Karpas-422 (cell line): Measurements from ENCODE around the gene SORT1. TPM values are rescaled to one million over a fixed set of nuclear protein-coding genes. Genes with fewer than 3 reads are reported as not detected.
A peak's percentile ranks its signal among the peaks of the same experiment; 100 is the strongest.
"Not testable (repeated sequence)": the region's sequence is repeated elsewhere in the genome, so short reads cannot be mapped to it uniquely, and the experiment has no call there.

Source experiments
- DNase-seq: peaks from one replicate; pipeline ENCODE4 v3.0.0-alpha.2; 2015
- H2AFZ ChIP-seq: fragments of 200-600 bp; sonication (generic); 2 replicates; pipeline ENCODE4 v1.6.1; 2014; ENCODE audit warnings: antibody characterized with exemption, low read length, mixed read lengths
- H3K27ac ChIP-seq: fragments of 200-600 bp; sonication (generic); 2 replicates; pipeline ENCODE4 v1.5.1; 2014; ENCODE audit warnings: mild to moderate bottlenecking, low read length, moderate library complexity
- H3K27me3 ChIP-seq: fragments of 200-600 bp; sonication (generic); 2 replicates; pipeline ENCODE4 v1.6.1; 2014; ENCODE audit warnings: low read length, mixed read lengths
- H3K36me3 ChIP-seq: fragments of 200-600 bp; sonication (generic); 2 replicates; pipeline ENCODE4 v1.6.1; 2014; ENCODE audit warnings: low read length, mixed read lengths; ENCODE audit not compliant: insufficient read depth
- H3K4me1 ChIP-seq: fragments of 200-600 bp; sonication (generic); 2 replicates; pipeline ENCODE4 v1.6.1; 2014; ENCODE audit warnings: mild to moderate bottlenecking, low read length, mixed read lengths
- H3K4me2 ChIP-seq: fragments of 200-600 bp; sonication (generic); 2 replicates; pipeline ENCODE4 v1.6.1; 2014; ENCODE audit warnings: low read length, low read depth, mild to moderate bottlenecking; ENCODE audit not compliant: poor library complexity, severe bottlenecking
- H3K4me3 ChIP-seq: fragments of 200-600 bp; sonication (generic); 2 replicates; pipeline ENCODE4 v1.5.1; 2014; ENCODE audit warnings: mild to moderate bottlenecking, antibody characterized with exemption, low read length, mixed read lengths
- H3K79me2 ChIP-seq: fragments of 200-600 bp; sonication (generic); 2 replicates; pipeline ENCODE4 v1.6.1; 2014; ENCODE audit warnings: mild to moderate bottlenecking, low read length, mixed read lengths
- H3K9ac ChIP-seq: fragments of 200-600 bp; sonication (generic); 2 replicates; pipeline ENCODE4 v1.6.0; 2014; ENCODE audit warnings: low read length
- H3K9me2 ChIP-seq: fragments of 200-600 bp; sonication (generic), shearing (Covaris generic); replicated peaks from 2 replicates; pipeline ENCODE4 v1.6.0; 2014; ENCODE audit warnings: mild to moderate bottlenecking, low read length, moderate library complexity; ENCODE audit not compliant: insufficient read depth
- H3K9me3 ChIP-seq: fragments of 300-700, 200-600 bp; sonication (generic); 2 replicates; pipeline ENCODE4 v1.6.1; 2014; ENCODE audit warnings: low read length, mixed read lengths
- H4K20me1 ChIP-seq: fragments of 200-600 bp; sonication (generic); 2 replicates; pipeline ENCODE4 v1.6.1; 2014; ENCODE audit warnings: mild to moderate bottlenecking, antibody characterized with exemption, low read length, low read depth; ENCODE audit not compliant: insufficient read depth
- total RNA-seq: library from RNA; depleted of rRNA; stranded (reverse); fragments of >200 nt; shearing (Covaris generic); gene quantifications from 2 replicates; pipeline ENCODE4 v1.2.3, GENCODE V29; 2014; ENCODE audit warnings: low replicate concordance; rRNA removed

SORT1 gene
- total RNA-seq: 0.04 TPM in 1 of 2 replicates, not detected in the other

GRCh38 chr1:109397581-109398342, at the start of gene SORT1:
Gene SORT1 (minus strand): TSS chr1:109397918. CDS start chr1:109397892, 26 bp downstream.
- no peak for DNase-seq
- Histone ChIP-seq H4K20me1 (peaks cover 4% of the 10 kb centered on the region; the same call in 1 of the 2 replicates), H2AFZ (no peak within 1 kb of the TSS), H3K27me3 (no peaks in the 10 kb centered on the region), H3K4me2 (peak within 1 kb of the TSS; percentile 27), H3K4me3 (no peak within 1 kb of the TSS), H3K36me3 (peaks cover 8% of the 10 kb centered on the region; the same call in 1 of the 2 replicates), H3K9me2 (no peaks in the 10 kb centered on the region), H3K79me2 (no peaks in the 10 kb centered on the region), H3K4me1 (peaks cover 32% of the 10 kb centered on the region), H3K9ac (no peak within 1 kb of the TSS), H3K27ac (no peak within 1 kb of the TSS), H3K9me3 (no peaks in the 10 kb centered on the region)

DNA sequence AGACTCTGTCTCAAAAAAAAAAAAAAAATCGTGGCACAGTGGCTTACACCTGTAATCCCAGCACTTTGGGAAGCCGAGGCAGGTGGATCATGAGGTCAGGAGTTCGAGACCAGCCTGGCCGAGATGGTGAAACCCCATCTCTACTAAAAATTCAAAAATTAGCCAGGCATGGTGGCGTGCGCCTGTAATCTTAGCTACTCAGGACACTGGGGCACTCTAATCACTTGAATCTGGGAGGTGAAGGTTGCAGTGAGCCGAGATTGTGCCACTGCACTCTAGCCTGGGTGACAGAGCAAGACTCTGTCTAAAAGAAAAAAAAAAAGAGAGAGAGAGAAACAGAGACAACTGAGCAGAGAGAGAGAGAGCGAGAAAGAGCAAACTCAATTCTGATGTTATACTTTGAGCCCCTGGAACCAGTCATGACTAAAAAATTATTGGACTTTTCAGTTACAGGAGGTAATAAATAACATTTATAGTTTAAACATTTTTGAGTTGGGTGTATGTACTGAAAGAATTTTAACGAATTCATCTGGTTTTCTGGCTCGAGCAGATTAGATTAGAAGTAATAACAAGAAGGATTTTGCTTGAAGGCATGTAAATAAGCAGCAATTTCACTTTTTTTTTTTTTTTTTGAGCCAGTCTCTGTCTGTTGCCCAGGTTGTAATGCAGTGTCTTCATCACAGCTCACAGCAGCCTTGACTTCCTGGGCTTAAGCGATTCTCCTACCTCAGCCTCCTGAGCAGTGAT, 48.4 kb upstream of the SORT1 start:
- not testable (repeated sequence) for H2AFZ ChIP-seq, H3K9me2 ChIP-seq, H3K4me3 ChIP-seq, H4K20me1 ChIP-seq, H3K79me2 ChIP-seq, H3K36me3 ChIP-seq, H3K4me2 ChIP-seq, H3K9ac ChIP-seq, H3K27me3 ChIP-seq, DNase-seq, H3K4me1 ChIP-seq, H3K27ac ChIP-seq, H3K9me3 ChIP-seq

DNA sequence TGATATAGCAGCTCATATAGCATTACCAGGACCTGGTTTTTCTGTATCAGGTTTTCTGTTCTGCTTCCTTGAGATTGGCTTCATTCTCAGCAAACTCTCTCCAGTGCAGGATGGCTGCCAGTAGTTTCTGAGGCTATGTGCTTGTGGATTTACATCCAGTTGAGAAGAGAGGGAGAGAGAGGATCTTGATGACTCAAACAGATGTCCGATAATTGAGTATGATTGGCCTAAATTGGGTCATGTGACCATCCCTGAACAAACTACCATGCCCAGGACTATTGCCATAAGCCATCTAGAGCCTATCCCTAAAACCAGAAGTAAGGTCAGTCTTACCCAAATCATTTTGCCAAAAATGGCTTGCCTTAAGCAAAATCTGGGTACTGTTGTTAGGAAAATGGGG, 46.6 kb upstream of the SORT1 start:
- Histone ChIP-seq H3K4me3 (no peak overlapping the region), H3K27ac (no peak overlapping the region), H3K36me3 (no peaks in the 10 kb centered on the region), H3K9ac (no peak overlapping the region), H3K9me3 (no peaks in the 10 kb centered on the region), H3K4me1 (no peaks in the 10 kb centered on the region), H3K27me3 (peaks cover 3% of the 10 kb centered on the region; the same call in 1 of the 2 replicates), H3K4me2 (no peak overlapping the region), H3K9me2 (no peaks in the 10 kb centered on the region), H4K20me1 (no peaks in the 10 kb centered on the region), H3K79me2 (no peaks in the 10 kb centered on the region), H2AFZ (no peak overlapping the region)
- DNase-seq: no peak

DNA sequence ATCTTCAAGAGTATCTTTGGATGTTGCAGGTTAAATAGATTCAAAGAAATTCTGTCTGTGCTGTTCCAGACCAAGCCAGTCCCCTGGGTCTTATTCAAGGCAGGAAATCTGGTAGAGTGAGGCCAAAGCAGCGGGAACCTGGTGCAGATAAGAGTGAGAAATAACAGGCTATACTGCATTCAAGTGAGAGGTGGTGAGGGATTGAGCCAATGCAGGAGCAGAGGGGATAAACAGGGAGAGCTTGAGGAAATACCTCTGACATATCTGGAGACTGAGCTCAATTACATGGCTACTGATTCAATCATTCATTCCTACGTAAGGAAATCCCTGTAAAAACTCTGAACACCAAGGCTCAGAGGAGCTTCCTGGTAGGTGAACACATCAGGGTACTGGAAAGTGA, 45.8 kb upstream of the SORT1 start:
- Histone ChIP-seq H3K9me3 (no peaks in the 10 kb centered on the region), H3K27ac (no peak overlapping the region), H3K4me3 (no peak overlapping the region), H3K4me2 (no peak overlapping the region), H3K9ac (no peak overlapping the region), H3K79me2 (no peaks in the 10 kb centered on the region), H4K20me1 (no peaks in the 10 kb centered on the region), H2AFZ (no peak overlapping the region), H3K36me3 (no peaks in the 10 kb centered on the region), H3K9me2 (no peaks in the 10 kb centered on the region), H3K4me1 (no peaks in the 10 kb centered on the region), H3K27me3 (peaks cover 3% of the 10 kb centered on the region; the same call in 1 of the 2 replicates)
- DNase-seq: no peak

DNA sequence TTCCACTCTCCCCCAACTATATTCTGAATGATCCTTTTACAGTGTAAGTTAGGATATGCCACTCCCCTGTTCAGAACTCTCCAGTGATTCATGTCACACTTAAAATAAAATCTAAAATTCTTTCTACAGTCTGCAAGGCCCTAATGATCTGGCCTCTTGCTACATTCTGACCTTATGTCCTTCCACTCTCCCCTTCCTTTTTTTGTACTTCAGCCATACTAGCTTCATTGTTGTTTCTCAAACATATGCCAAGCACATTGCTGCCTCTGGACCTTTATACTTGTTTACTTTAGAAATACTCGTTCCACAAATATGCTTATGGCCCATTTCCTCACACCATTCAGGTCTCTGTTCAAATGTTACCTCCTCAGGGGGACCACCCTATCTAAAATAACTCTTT, 43.4 kb upstream of the SORT1 start:
- Histone ChIP-seq H3K27ac (no peak overlapping the region), H4K20me1 (no peaks in the 10 kb centered on the region), H3K9me3 (no peaks in the 10 kb centered on the region), H3K9ac (no peak overlapping the region), H3K27me3 (peaks cover 3% of the 10 kb centered on the region; the same call in 1 of the 2 replicates), H3K4me3 (no peak overlapping the region), H3K79me2 (no peaks in the 10 kb centered on the region), H3K4me1 (no peaks in the 10 kb centered on the region), H2AFZ (no peak overlapping the region), H3K9me2 (no peaks in the 10 kb centered on the region), H3K36me3 (no peaks in the 10 kb centered on the region), H3K4me2 (no peak overlapping the region)
- no peak for DNase-seq

DNA sequence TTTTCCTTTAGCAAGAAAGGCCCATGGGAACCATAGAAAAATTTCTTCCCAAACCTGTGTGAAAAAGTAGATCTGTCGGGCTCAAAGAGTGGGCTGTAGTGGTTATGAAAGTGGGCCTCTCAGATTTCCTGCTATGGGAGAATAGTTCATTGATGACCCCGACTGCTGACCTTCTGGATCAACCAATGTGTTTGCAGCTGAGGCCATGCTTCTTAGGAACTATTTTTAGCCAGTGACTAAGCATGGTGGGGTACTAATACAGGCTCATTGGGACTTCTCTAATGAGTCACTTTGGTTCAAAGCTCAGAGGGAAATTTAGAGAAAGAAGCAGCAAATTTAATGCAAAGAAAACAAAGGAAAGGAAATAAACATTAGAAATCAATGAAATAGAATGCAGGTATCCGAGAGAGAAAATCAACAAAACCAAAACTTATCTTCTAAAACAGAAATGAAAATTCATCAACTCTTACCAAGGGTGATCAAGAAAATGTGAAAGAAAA, 41.1 kb upstream of the SORT1 start:
- DNase-seq: no peak
- Histone ChIP-seq H3K79me2 (no peaks in the 10 kb centered on the region), H2AFZ (no peak overlapping the region), H3K9ac (no peak overlapping the region), H4K20me1 (no peaks in the 10 kb centered on the region), H3K4me1 (no peaks in the 10 kb centered on the region), H3K4me2 (no peak overlapping the region), H3K27me3 (peaks cover 3% of the 10 kb centered on the region; the same call in 1 of the 2 replicates), H3K4me3 (no peak overlapping the region), H3K9me3 (no peaks in the 10 kb centered on the region), H3K36me3 (no peaks in the 10 kb centered on the region), H3K9me2 (no peaks in the 10 kb centered on the region), H3K27ac (no peak overlapping the region)

DNA sequence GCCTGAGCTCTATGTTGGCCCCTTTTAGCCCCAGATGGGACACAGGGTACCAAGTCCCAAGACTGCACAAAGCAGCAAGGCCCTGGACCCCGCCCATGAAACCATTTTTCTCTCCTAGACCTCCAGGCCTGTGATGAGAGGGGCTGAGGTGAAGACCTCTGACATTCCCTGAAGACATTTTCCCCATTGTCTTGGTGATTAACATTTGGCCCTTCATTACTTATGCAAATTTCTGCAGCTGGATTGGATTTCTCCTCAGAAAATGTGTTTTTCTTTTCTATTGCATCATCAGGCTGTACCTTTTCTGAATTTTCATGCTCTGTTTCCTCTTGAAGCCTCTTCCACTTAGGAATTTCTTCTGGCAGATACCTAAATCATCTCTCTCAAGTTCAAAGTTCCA, 36.8 kb upstream of the SORT1 start:
- no peaks in the 10 kb centered on the region for H3K79me2 ChIP-seq
- no peaks in the 10 kb centered on the region for H3K4me1 ChIP-seq

GRCh38 chr1:109433322-109433721, 35.6 kb upstream of the SORT1 start:
- DNase-seq: no peak
- H3K27me3 ChIP-seq: no peaks in the 10 kb centered on the region
- H3K4me3 ChIP-seq: no peak overlapping the region

More for the DNA sequence above, 36.8 kb upstream of the SORT1 start:
- H3K36me3 ChIP-seq: no peaks in the 10 kb centered on the region
- H3K27me3 ChIP-seq: no peaks in the 10 kb centered on the region
- no peak overlapping the region for H3K27ac ChIP-seq
- H2AFZ ChIP-seq: no peak overlapping the region
- DNase-seq: no peak
- no peaks in the 10 kb centered on the region for H3K9me2 ChIP-seq
- H3K9me3 ChIP-seq: no peaks in the 10 kb centered on the region
- no peaks in the 10 kb centered on the region for H4K20me1 ChIP-seq
- no peak overlapping the region for H3K4me2 ChIP-seq
- H3K9ac ChIP-seq: no peak overlapping the region
- no peak overlapping the region for H3K4me3 ChIP-seq

More at GRCh38 chr1:109433322-109433721, 35.6 kb upstream of the SORT1 start:
- no peaks in the 10 kb centered on the region for H3K36me3 ChIP-seq
- no peaks in the 10 kb centered on the region for H3K4me1 ChIP-seq
- H3K4me2 ChIP-seq: no peak overlapping the region
- no peak overlapping the region for H2AFZ ChIP-seq
- H4K20me1 ChIP-seq: no peaks in the 10 kb centered on the region
- H3K9ac ChIP-seq: no peak overlapping the region
- no peaks in the 10 kb centered on the region for H3K9me2 ChIP-seq
- H3K9me3 ChIP-seq: no peaks in the 10 kb centered on the region
- H3K27ac ChIP-seq: no peak overlapping the region
- no peaks in the 10 kb centered on the region for H3K79me2 ChIP-seq
